Measurements from ENCODE around the gene EMSY.

Gene EMSY

GRCh38 chr11:76506833-76507232 is 62.0 kb downstream of the EMSY start:
- TF ChIP-seq POU2F2 (IDR thresholded peaks at IDR 0.05; ENCODE audit: low read depth, low read length) (no peak), PAX5 (IDR thresholded peaks at IDR 0.05; ENCODE audit: insufficient read depth, low read length, severe bottlenecking) (no peak), TAF1 (IDR thresholded peaks at IDR 0.05; ENCODE audit: low read depth, low read length) (no peak), POLR2AphosphoS5 (IDR thresholded peaks at IDR 0.05; ENCODE audit: low read depth, low read length) (no peak)
- FAIRE-seq (no peak), DNase-seq (ENCODE audit: insufficient read length, low spot score) (no peak)

GRCh38 chr11:76510060-76511047 is 65.5 kb downstream of the EMSY start:
- no peak for TF ChIP-seq TAF1 (IDR thresholded peaks at IDR 0.05; ENCODE audit: low read depth, low read length)
- TF ChIP-seq POLR2A (IDR thresholded peaks at IDR 0.05; ENCODE audit: low read depth, low read length), result no peak
- no peak for TF ChIP-seq POLR2AphosphoS5 (IDR thresholded peaks at IDR 0.05; ENCODE audit: low read depth, low read length)
- no peak for TF ChIP-seq PAX5 (IDR thresholded peaks at IDR 0.05; ENCODE audit: insufficient read depth, low read length, severe bottlenecking)
- TF ChIP-seq POU2F2 (IDR thresholded peaks at IDR 0.05; ENCODE audit: low read depth, low read length), result no peak
- no peak for TF ChIP-seq SPI1 (IDR thresholded peaks at IDR 0.05; ENCODE audit: low read depth, low read length)
- no peak for FAIRE-seq
- DNase-seq (ENCODE audit: insufficient read length, low spot score), result no peak

- no peak for TF ChIP-seq SPI1 (IDR thresholded peaks at IDR 0.05; ENCODE audit: low read depth, low read length)
- no peak for TF ChIP-seq TAF1 (IDR thresholded peaks at IDR 0.05; ENCODE audit: low read depth, low read length)
- TF ChIP-seq PAX5 (IDR thresholded peaks at IDR 0.05; ENCODE audit: insufficient read depth, low read length, severe bottlenecking), result no peak
- TF ChIP-seq POLR2AphosphoS5 (IDR thresholded peaks at IDR 0.05; ENCODE audit: low read depth, low read length), result no peak
- no peak for TF ChIP-seq POLR2A (IDR thresholded peaks at IDR 0.05; ENCODE audit: low read depth, low read length)
- TF ChIP-seq POU2F2 (IDR thresholded peaks at IDR 0.05; ENCODE audit: low read depth, low read length), result no peak
- FAIRE-seq, result no peak
- no peak for DNase-seq (ENCODE audit: insufficient read length, low spot score)
These were observed 68.2 kb downstream of the EMSY start for GRCh38 chr11:76512851-76513653.

- DNase-seq (ENCODE audit: insufficient read length, low spot score), result no peak
- TF ChIP-seq POLR2AphosphoS5 (IDR thresholded peaks at IDR 0.05; ENCODE audit: low read depth, low read length) (no peak), PAX5 (IDR thresholded peaks at IDR 0.05; ENCODE audit: insufficient read depth, low read length, severe bottlenecking) (no peak), POLR2A (IDR thresholded peaks at IDR 0.05; ENCODE audit: low read depth, low read length) (no peak), TAF1 (IDR thresholded peaks at IDR 0.05; ENCODE audit: low read depth, low read length) (no peak), SPI1 (IDR thresholded peaks at IDR 0.05; ENCODE audit: low read depth, low read length) (no peak), POU2F2 (IDR thresholded peaks at IDR 0.05; ENCODE audit: low read depth, low read length) (no peak)
- FAIRE-seq, result no peak
These were observed 68.8 kb downstream of the EMSY start for GRCh38 chr11:76513654-76514034.

- DNase-seq (ENCODE audit: insufficient read length, low spot score) (no peak), FAIRE-seq (no peak)
- TF ChIP-seq PAX5 (IDR thresholded peaks at IDR 0.05; ENCODE audit: insufficient read depth, low read length, severe bottlenecking), result no peak
- no peak for TF ChIP-seq TAF1 (IDR thresholded peaks at IDR 0.05; ENCODE audit: low read depth, low read length)
- no peak for TF ChIP-seq POU2F2 (IDR thresholded peaks at IDR 0.05; ENCODE audit: low read depth, low read length)
- TF ChIP-seq SPI1 (IDR thresholded peaks at IDR 0.05; ENCODE audit: low read depth, low read length), result no peak
- no peak for TF ChIP-seq POLR2A (IDR thresholded peaks at IDR 0.05; ENCODE audit: low read depth, low read length)
- no peak for TF ChIP-seq POLR2AphosphoS5 (IDR thresholded peaks at IDR 0.05; ENCODE audit: low read depth, low read length)
These were observed 70.7 kb downstream of the EMSY start for GRCh38 chr11:76515494-76515893.

DNA sequence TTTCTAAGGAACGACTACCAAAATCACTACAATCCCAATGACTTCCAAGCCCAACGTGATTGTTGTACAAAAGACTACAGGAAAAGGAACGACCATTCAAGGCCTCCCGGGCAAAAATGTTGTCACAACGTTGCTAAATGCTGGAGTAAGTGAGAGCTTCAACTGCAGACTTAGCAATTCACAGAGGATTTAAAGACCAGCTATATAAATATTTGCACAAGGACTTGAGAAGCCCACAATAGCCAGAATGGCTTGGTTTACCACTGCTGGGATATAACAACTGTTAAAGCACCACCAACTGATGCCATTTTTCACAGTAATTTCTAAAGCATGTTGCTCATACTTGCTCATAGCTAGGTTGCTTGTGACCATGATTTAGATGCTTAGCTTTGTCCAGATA is 78.3 kb downstream of the EMSY start:
- DNase-seq (ENCODE audit: insufficient read length, low spot score) (no peak), FAIRE-seq (no peak)
- TF ChIP-seq TAF1 (IDR thresholded peaks at IDR 0.05; ENCODE audit: low read depth, low read length) (no peak), POLR2A (IDR thresholded peaks at IDR 0.05; ENCODE audit: low read depth, low read length) (no peak), POU2F2 (IDR thresholded peaks at IDR 0.05; ENCODE audit: low read depth, low read length) (no peak), PAX5 (IDR thresholded peaks at IDR 0.05; ENCODE audit: insufficient read depth, low read length, severe bottlenecking) (no peak), POLR2AphosphoS5 (IDR thresholded peaks at IDR 0.05; ENCODE audit: low read depth, low read length) (no peak), SPI1 (IDR thresholded peaks at IDR 0.05; ENCODE audit: low read depth, low read length) (no peak)

DNA sequence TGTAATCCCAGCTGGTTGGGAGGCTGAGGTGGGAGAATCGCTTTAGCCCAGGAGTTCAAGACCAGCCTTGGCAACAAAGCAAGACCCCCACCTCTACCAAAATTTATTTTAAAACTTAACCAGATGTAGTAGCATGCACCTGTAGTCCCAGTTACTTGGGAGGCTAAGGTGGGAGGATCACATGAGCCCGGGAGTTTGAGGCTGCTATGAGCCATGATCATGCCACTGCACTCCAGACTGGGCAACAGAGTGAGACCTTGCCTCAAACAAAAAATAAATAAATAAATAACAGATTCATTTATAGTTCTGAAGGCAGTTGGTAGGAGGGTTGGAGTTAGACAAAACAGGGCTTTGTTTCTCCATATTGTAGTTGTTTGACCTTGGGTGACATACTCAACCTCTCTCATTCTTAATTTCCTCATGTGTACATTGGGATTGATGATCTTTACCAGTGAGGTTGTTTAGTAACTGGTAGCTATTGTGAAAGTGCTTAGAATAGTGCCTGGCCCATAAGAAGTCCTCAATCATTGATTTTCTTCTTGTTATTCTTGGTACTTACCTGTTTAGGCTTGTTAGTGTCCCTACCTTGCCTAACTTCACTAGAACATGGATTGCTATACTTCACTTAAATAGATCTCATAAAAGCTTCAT is 79.1 kb downstream of the EMSY start:
- FAIRE-seq (no peak), DNase-seq (ENCODE audit: insufficient read length, low spot score) (no peak)
- TF ChIP-seq POLR2A (IDR thresholded peaks at IDR 0.05; ENCODE audit: low read depth, low read length), result no peak

DNA sequence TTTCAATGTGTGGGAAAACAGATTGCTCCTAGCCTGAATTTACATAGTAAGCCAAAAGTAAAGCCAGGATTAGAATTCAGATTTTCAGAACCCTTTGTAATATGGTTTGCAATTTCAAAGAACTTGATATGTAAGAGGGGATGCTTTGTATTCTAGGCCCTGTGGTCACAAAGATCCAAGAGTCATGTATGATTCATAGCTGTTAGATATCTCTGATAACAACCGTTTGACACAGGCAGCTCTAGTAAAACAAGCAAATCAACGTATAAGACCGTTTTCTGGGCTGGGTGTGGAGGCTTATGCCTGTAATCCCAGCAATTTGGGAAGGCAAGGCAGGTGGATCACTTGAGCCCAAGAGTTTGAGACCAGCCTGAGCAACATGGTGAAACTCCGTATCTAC is 79.6 kb downstream of the EMSY start:
- no peak for TF ChIP-seq POLR2A (IDR thresholded peaks at IDR 0.05; ENCODE audit: low read depth, low read length)
- no peak for TF ChIP-seq SPI1 (IDR thresholded peaks at IDR 0.05; ENCODE audit: low read depth, low read length)
- TF ChIP-seq POU2F2 (IDR thresholded peaks at IDR 0.05; ENCODE audit: low read depth, low read length), result no peak
- no peak for TF ChIP-seq PAX5 (IDR thresholded peaks at IDR 0.05; ENCODE audit: insufficient read depth, low read length, severe bottlenecking)
- no peak for TF ChIP-seq TAF1 (IDR thresholded peaks at IDR 0.05; ENCODE audit: low read depth, low read length)
- TF ChIP-seq POLR2AphosphoS5 (IDR thresholded peaks at IDR 0.05; ENCODE audit: low read depth, low read length), result no peak
- FAIRE-seq (no peak), DNase-seq (ENCODE audit: insufficient read length, low spot score) (no peak)

DNA sequence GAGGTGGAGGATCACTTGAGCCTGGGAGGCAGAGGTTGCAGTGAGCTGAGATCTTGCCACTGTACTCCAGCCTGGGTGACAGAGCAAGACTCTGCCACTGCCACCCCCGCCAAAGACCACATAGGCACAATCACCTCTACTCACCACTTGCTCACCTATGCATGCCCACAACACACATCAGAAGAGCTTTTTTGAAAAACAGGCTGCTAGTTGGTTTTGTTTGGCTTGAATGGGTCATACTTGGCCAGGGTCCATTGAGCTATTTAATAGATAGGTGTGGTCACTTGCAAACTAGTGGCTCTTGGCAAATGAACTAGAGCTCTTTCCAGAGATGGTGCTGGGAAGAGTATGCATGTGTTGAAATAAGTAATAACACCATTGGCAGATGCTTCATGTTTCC is 80.1 kb downstream of the EMSY start:
- DNase-seq (ENCODE audit: insufficient read length, low spot score) (no peak), FAIRE-seq (no peak)
- TF ChIP-seq PAX5 (IDR thresholded peaks at IDR 0.05; ENCODE audit: insufficient read depth, low read length, severe bottlenecking), result no peak
- TF ChIP-seq POU2F2 (IDR thresholded peaks at IDR 0.05; ENCODE audit: low read depth, low read length), result no peak
- no peak for TF ChIP-seq TAF1 (IDR thresholded peaks at IDR 0.05; ENCODE audit: low read depth, low read length)
- TF ChIP-seq POLR2AphosphoS5 (IDR thresholded peaks at IDR 0.05; ENCODE audit: low read depth, low read length), result no peak
